K562 (cell line): ENCODE measurements around the gene HOXB8. TPM values are rescaled to one million over a fixed set of nuclear protein-coding genes. Genes with fewer than 3 reads are reported as not detected.

Experiments
- ATAC-seq: fragments of 200-7000 bp; cut with Tn5 transposase; 3 replicates; pipeline ENCODE4 v1.9.1; 2020; ENCODE audit warnings: moderate library complexity
- BruUV-seq: library from RNA; stranded (reverse); fragments of 400-500 nt; replicated peaks from 2 replicates; lab custom pipeline; 2021; lab: Mats Ljungman, UMichigan
- CTCF ChIA-PET: fragments of 300-600 bp; formaldehyde crosslinking; extraction: SDS; loops from one replicate; lab custom pipeline; 2021; ENCODE audit warnings: low intra/inter-chr PET ratio; lab: Yijun Ruan, JAX
- POLR2A ChIA-PET: fragments of 300-600, 350-650 bp; sonication (Branson Sonifier 250); formaldehyde crosslinking; extraction: SDS; loops from one replicate; lab custom pipeline; 2021; ENCODE audit warnings: antibody characterized with exemption, inconsistent platforms; lab: Yijun Ruan, JAX
- DNase-seq, 4 experiments: peaks; one replicate each; pipeline versions ENCODE4 v3.0.0 to v3.0.0-alpha.2; 2011 to 2018; ENCODE audit warnings: low spot score in 3 of 4, mixed read lengths in 3 of 4; ENCODE audit errors: extremely low read depth in 1 of 4
- FAIRE-seq: peaks from 2 replicates; lab custom pipeline; 2011; peaks lifted over from hg19 to GRCh38; lab: Jason Lieb, UNC
- H2AFZ ChIP-seq: 2 replicates; pipeline ENCODE4 v1.6.0; 2011; ENCODE audit warnings: low read depth, low read length, control low read depth, inconsistent platforms
- H3K27ac ChIP-seq: fragments of 200-600 bp; 3 replicates; pipeline ENCODE4 v1.8.0; 2011; ENCODE audit warnings: low read depth, mild to moderate bottlenecking, control low read depth, inconsistent platforms, low read length, moderate library complexity, mixed read lengths; ENCODE audit errors: extremely low read depth
- H3K27me3 ChIP-seq, 2 experiments: fragments of 300-600 bp in 1 of 2; 2 replicates in 1 of 2; 3 replicates in 1 of 2; pipeline versions ENCODE4 v1.6.0 to v1.8.0; 2011; ENCODE audit warnings: inconsistent platforms in 2 of 2, low read length in 2 of 2, mild to moderate bottlenecking in 1 of 2, mixed read lengths in 1 of 2, moderate library complexity in 1 of 2; ENCODE audit not compliant: control insufficient read depth in 2 of 2, insufficient read depth in 2 of 2
- H3K36me3 ChIP-seq: fragments of 300-600 bp; 3 replicates; pipeline ENCODE4 v1.8.0; 2011; ENCODE audit warnings: mild to moderate bottlenecking, low read length, inconsistent platforms; ENCODE audit not compliant: control insufficient read depth, insufficient read depth
- H3K4me1 ChIP-seq, 2 experiments: fragments of 200-600 bp in 1 of 2; replicated peaks in 1 of 2; 2 replicates in 1 of 2; 3 replicates in 1 of 2; pipeline versions ENCODE4 v1.5.1 to v1.8.0; 2011; ENCODE audit warnings: inconsistent platforms in 2 of 2, low read length in 2 of 2, mild to moderate bottlenecking in 1 of 2, mixed read lengths in 1 of 2, moderate library complexity in 1 of 2; ENCODE audit not compliant: control insufficient read depth in 2 of 2, insufficient read depth in 2 of 2
- H3K4me2 ChIP-seq: 2 replicates; pipeline ENCODE4 v1.6.1; 2011; ENCODE audit warnings: low read length, control low read depth, inconsistent platforms, mixed read lengths; ENCODE audit not compliant: insufficient read depth
- H3K4me3 ChIP-seq: fragments of 200-600 bp; sonication (generic), shearing (Covaris generic); 2 replicates; pipeline ENCODE4 v1.5.1; 2016; ENCODE audit warnings: control low read depth, inconsistent platforms
- H3K79me2 ChIP-seq: fragments of 200-600 bp; 3 replicates; pipeline ENCODE4 v1.8.0; 2011; ENCODE audit warnings: low read length, inconsistent platforms; ENCODE audit not compliant: control insufficient read depth, insufficient read depth
- H3K9ac ChIP-seq, 2 experiments: 2 replicates each; pipeline versions ENCODE4 v1.6.0 to v1.6.1; 2011; ENCODE audit warnings: low read depth in 2 of 2, low read length in 2 of 2, control low read depth in 1 of 2, inconsistent platforms in 1 of 2, mild to moderate bottlenecking in 1 of 2, mixed read lengths in 1 of 2; ENCODE audit not compliant: insufficient read depth in 1 of 2
- H3K9me1 ChIP-seq: one replicate; pipeline ENCODE4 v1.6.0; 2011; ENCODE audit warnings: inconsistent platforms, mild to moderate bottlenecking, low read length, moderate library complexity; ENCODE audit not compliant: control insufficient read depth, insufficient read depth
- H3K9me3 ChIP-seq: replicated peaks from 2 replicates; pipeline ENCODE4 v1.5.1; 2011; ENCODE audit warnings: low read depth, low read length, inconsistent platforms; ENCODE audit not compliant: control insufficient read depth, insufficient read depth
- H4K20me1 ChIP-seq: replicated peaks from 2 replicates; pipeline ENCODE4 v1.6.1; 2011; ENCODE audit warnings: low read length, inconsistent platforms, mixed read lengths; ENCODE audit not compliant: control insufficient read depth, insufficient read depth
- GTF2E2 ChIP-seq: fragments of 200-800 bp; sonication (Bioruptor generic); IDR thresholded peaks from 2 replicates; pipeline ENCODE4 v1.6.1; 2016; ENCODE audit warnings: missing genetic modification characterization, missing compliant biosample characterization
- KLF6 ChIP-seq: fragments of 250-450 bp; sonication (Bioruptor Pico); IDR thresholded peaks from 2 replicates; pipeline ENCODE4 v1.4.0; 2020; ENCODE audit warnings: mild to moderate bottlenecking, moderate library complexity, borderline replicate concordance
- NFE2L1 ChIP-seq: fragments of 450-650 bp; IDR thresholded peaks from 2 replicates; pipeline ENCODE4 v1.6.1; 2016; ENCODE audit warnings: missing genetic modification characterization, low read depth, mild to moderate bottlenecking, missing compliant biosample characterization, moderate library complexity, borderline replicate concordance
- NR2F6 ChIP-seq: fragments of 450-650 bp; formaldehyde crosslinking; IDR thresholded peaks from 2 replicates; pipeline ENCODE4 v1.4.0; 2020; ENCODE audit warnings: mild to moderate bottlenecking
- PCBP2 ChIP-seq: fragments of 200-400 bp; formaldehyde crosslinking; IDR thresholded peaks from 2 replicates; pipeline ENCODE4 v1.6.1; 2018; ENCODE audit warnings: low read length, low read depth, mild to moderate bottlenecking, moderate library complexity; ENCODE audit not compliant: poor library complexity, severe bottlenecking
- TARDBP ChIP-seq: fragments of 450-650 bp; IDR thresholded peaks from 2 replicates; pipeline ENCODE4 v1.6.1; 2016
- ZBTB1 ChIP-seq: sonication (generic); formaldehyde crosslinking; IDR thresholded peaks from 2 replicates; pipeline ENCODE4 v1.8.1; 2023; ENCODE audit warnings: missing genetic modification reagents, low read depth, mild to moderate bottlenecking, borderline replicate concordance
- ZBTB17 ChIP-seq: fragments of 450-650 bp; formaldehyde crosslinking; IDR thresholded peaks from 2 replicates; pipeline ENCODE4 v1.4.0; 2020; ENCODE audit warnings: mild to moderate bottlenecking
- ZFP1 ChIP-seq: fragments of 450-650 bp; formaldehyde crosslinking; IDR thresholded peaks from 2 replicates; pipeline ENCODE4 v1.4.0; 2020; ENCODE audit warnings: mild to moderate bottlenecking, mixed read lengths
- WGBS: fragments of 100-300 bp; shearing (Covaris generic); methylation state at CpG from one replicate; pipeline ENCODE4 v1.1.6; 2016; ENCODE audit warnings: low coverage, mixed read lengths; ENCODE audit not compliant: insufficient coverage; ENCODE audit errors: missing lambda C conversion rate; 5-methylcytosine and 5-hydroxymethylcytosine counted together
- in situ Hi-C: fragments of 300-500 bp; cut with MboI; formaldehyde crosslinking; loops from 4 replicates; pipeline ENCODE4 v1.15.0; 2018; ENCODE audit warnings: inconsistent platforms, mixed read lengths
- intact Hi-C: fragments of 100-400 bp; cut with micrococcal nuclease; formaldehyde crosslinking; loops from 2 replicates; pipeline ENCODE4 v1.14.2; 2022
- polyA plus RNA-seq, 8 experiments: library from polyadenylated mRNA; depleted of rRNA in 4 of 8; stranded (reverse) in 5 of 8; unstranded in 3 of 8; fragments of >200 nt; fragmentation: Nextera tagmentation in 2 of 8; fragmentation: Illumina TruSeq in 1 of 8; extraction: Ambion mirVana in 2 of 8; extraction: Trizol in 1 of 8; gene quantifications; 2 replicates each; pipeline versions ENCODE4 v1.2.1 to v1.2.3, GENCODE V29; 2011 to 2014; ENCODE audit warnings: inconsistent platforms in 1 of 8, missing spikeins in 1 of 8
- total RNA-seq, 7 experiments: library from RNA; depleted of rRNA in 6 of 7; stranded (reverse); fragments of >200 nt in 6 of 7; fragmentation: Illumina TruSeq in 2 of 7; extraction: Trizol in 2 of 7; gene quantifications; 2 replicates each; pipeline versions ENCODE4 v1.2.1 to v1.2.3, GENCODE V29; 2011 to 2021; ENCODE audit warnings: low replicate concordance in 1 of 7
- TF ChIP-seq, protein P1 (sequence below): fragments of 450-650 bp; IDR thresholded peaks from 2 replicates; pipeline ENCODE4 v1.6.1; 2017; ENCODE audit warnings: antibody characterized with exemption, mild to moderate bottlenecking
- TF ChIP-seq, protein P2 (sequence below), 2 experiments: fragments of 450-650 bp; formaldehyde crosslinking in 1 of 2; IDR thresholded peaks; 2 replicates each; pipeline versions ENCODE4 v1.4.0 to v1.6.1; 2014 to 2020; ENCODE audit warnings: mild to moderate bottlenecking in 2 of 2, borderline replicate concordance in 1 of 2, low read depth in 1 of 2

The HOXB8 gene
- total and polyA plus RNA-seq, 9 of the 15 experiments (the other 6 are each of a cell fraction or from before 2014, with no cell fraction given) = 0.52 to 23.8 (median 3.6) TPM

DNA sequence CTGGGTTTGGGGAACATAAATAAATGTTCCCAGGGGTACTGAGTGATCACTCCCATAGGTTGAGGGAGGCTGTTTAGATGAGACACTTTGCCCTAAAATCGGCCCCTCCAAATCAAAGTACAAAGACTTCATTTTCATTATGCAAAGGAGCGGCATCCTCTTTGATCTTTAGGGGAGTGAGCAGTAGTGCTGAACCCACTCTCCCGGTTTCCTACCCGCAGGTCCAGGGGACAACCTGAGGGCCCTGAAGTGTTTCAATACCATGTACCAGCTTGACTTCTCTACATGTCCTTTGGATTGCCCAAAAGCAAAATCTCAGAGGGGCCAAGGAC is 13.9 kb downstream of the HOXB8 start:
- Histone ChIP-seq H3K4me1 (peaks cover 33 to 58% of the 10 kb centered on the region in 2 experiments; a peak in 4 of 5 replicates), H3K9me3 (no peaks in the 10 kb centered on the region), H3K79me2 (peaks cover 62% of the 10 kb centered on the region), H3K36me3 (no peaks in the 10 kb centered on the region), H3K27ac (no peak overlapping the region), H4K20me1 (no peaks in the 10 kb centered on the region; the same call in 1 of the 2 replicates), H2AFZ (no peak overlapping the region), H3K27me3 (no peaks in the 10 kb centered on the region), H3K9me1 (no peaks in the 10 kb centered on the region), H3K9ac (no peak overlapping the region), H3K4me3 (no peak overlapping the region), H3K4me2 (no peak overlapping the region)
- ATAC-seq (no peak), FAIRE-seq (no peak), DNase-seq (no peak)
- intact Hi-C loops (no loop called here), in situ Hi-C loops (no loop called here)
- BruUV-seq = no TSS peak
- POLR2A ChIA-PET = interaction anchor here (0.7 to 1.2 kb wide), 5 partner anchors 8 to 54 kb away, joined by 3 to 4 read pairs (median 4); partner anchors contain the start of genes HOXB3 and HOXB5
- CTCF ChIA-PET = no interaction called here
- 82% methylated on average over 4 of the region's 4 CpGs for WGBS
- no peak for TF ChIP-seq TARDBP
- TF ChIP-seq, protein P1, sequence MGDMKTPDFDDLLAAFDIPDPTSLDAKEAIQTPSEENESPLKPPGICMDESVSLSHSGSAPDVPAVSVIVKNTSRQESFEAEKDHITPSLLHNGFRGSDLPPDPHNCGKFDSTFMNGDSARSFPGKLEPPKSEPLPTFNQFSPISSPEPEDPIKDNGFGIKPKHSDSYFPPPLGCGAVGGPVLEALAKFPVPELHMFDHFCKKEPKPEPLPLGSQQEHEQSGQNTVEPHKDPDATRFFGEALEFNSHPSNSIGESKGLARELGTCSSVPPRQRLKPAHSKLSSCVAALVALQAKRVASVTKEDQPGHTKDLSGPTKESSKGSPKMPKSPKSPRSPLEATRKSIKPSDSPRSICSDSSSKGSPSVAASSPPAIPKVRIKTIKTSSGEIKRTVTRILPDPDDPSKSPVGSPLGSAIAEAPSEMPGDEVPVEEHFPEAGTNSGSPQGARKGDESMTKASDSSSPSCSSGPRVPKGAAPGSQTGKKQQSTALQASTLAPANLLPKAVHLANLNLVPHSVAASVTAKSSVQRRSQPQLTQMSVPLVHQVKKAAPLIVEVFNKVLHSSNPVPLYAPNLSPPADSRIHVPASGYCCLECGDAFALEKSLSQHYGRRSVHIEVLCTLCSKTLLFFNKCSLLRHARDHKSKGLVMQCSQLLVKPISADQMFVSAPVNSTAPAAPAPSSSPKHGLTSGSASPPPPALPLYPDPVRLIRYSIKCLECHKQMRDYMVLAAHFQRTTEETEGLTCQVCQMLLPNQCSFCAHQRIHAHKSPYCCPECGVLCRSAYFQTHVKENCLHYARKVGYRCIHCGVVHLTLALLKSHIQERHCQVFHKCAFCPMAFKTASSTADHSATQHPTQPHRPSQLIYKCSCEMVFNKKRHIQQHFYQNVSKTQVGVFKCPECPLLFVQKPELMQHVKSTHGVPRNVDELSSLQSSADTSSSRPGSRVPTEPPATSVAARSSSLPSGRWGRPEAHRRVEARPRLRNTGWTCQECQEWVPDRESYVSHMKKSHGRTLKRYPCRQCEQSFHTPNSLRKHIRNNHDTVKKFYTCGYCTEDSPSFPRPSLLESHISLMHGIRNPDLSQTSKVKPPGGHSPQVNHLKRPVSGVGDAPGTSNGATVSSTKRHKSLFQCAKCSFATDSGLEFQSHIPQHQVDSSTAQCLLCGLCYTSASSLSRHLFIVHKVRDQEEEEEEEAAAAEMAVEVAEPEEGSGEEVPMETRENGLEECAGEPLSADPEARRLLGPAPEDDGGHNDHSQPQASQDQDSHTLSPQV = no peak
- no peak for TF ChIP-seq GTF2E2 (tag)
- no peak for TF ChIP-seq ZBTB17
- TF ChIP-seq NFE2L1 (tag) = no peak
- no peak for TF ChIP-seq KLF6 (CRISPR knock-in tag)
- no peak for TF ChIP-seq ZBTB1 (CRISPR knock-in tag)
- TF ChIP-seq, protein P2, sequence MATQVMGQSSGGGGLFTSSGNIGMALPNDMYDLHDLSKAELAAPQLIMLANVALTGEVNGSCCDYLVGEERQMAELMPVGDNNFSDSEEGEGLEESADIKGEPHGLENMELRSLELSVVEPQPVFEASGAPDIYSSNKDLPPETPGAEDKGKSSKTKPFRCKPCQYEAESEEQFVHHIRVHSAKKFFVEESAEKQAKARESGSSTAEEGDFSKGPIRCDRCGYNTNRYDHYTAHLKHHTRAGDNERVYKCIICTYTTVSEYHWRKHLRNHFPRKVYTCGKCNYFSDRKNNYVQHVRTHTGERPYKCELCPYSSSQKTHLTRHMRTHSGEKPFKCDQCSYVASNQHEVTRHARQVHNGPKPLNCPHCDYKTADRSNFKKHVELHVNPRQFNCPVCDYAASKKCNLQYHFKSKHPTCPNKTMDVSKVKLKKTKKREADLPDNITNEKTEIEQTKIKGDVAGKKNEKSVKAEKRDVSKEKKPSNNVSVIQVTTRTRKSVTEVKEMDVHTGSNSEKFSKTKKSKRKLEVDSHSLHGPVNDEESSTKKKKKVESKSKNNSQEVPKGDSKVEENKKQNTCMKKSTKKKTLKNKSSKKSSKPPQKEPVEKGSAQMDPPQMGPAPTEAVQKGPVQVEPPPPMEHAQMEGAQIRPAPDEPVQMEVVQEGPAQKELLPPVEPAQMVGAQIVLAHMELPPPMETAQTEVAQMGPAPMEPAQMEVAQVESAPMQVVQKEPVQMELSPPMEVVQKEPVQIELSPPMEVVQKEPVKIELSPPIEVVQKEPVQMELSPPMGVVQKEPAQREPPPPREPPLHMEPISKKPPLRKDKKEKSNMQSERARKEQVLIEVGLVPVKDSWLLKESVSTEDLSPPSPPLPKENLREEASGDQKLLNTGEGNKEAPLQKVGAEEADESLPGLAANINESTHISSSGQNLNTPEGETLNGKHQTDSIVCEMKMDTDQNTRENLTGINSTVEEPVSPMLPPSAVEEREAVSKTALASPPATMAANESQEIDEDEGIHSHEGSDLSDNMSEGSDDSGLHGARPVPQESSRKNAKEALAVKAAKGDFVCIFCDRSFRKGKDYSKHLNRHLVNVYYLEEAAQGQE (IDR thresholded peaks at IDR 0.05; ENCODE audit: borderline replicate concordance) = no peak
- TF ChIP-seq, protein P2 (CRISPR knock-in tag; IDR thresholded peaks at IDR 0.05; ENCODE audit: low read depth) = no peak
- TF ChIP-seq NR2F6 (CRISPR knock-in tag) = no peak
- TF ChIP-seq ZFP1 (CRISPR knock-in tag) = no peak
- no peak for TF ChIP-seq PCBP2
